Hepatocyte (in vitro differentiated cells): Measurements from ENCODE around the gene CACNA2D1. TPM values are rescaled to one million over a fixed set of nuclear protein-coding genes. Genes with fewer than 3 reads are reported as not detected.

Experiments
- DNase-seq: peaks from one replicate; pipeline ENCODE4 v3.0.0-alpha.2; 2016; ENCODE audit warnings: low spot score
- H2AFZ ChIP-seq: fragments of 200-600 bp; sonication (generic); 2 replicates; pipeline ENCODE4 v1.6.0; 2016; ENCODE audit warnings: antibody characterized with exemption, mild to moderate bottlenecking
- H3K27ac ChIP-seq: fragments of 200-600 bp; sonication (generic); 2 replicates; pipeline ENCODE4 v1.5.1; 2016; ENCODE audit warnings: mild to moderate bottlenecking
- H3K27me3 ChIP-seq: fragments of 200-600 bp; sonication (generic); 2 replicates; pipeline ENCODE4 v1.6.1; 2016
- H3K36me3 ChIP-seq: fragments of 200-600 bp; sonication (generic); replicated peaks from 2 replicates; pipeline ENCODE4 v1.5.1; 2016; ENCODE audit warnings: low read depth; ENCODE audit not compliant: insufficient read depth
- H3K4me1 ChIP-seq: fragments of 200-600 bp; sonication (generic); 2 replicates; pipeline ENCODE4 v1.5.1; 2016; ENCODE audit warnings: mild to moderate bottlenecking, moderate library complexity; ENCODE audit not compliant: insufficient read depth
- H3K4me2 ChIP-seq: fragments of 200-600 bp; sonication (generic); 2 replicates; pipeline ENCODE4 v1.6.0; 2016
- H3K4me3 ChIP-seq: fragments of 200-600 bp; sonication (generic); 2 replicates; pipeline ENCODE4 v1.5.1; 2016; ENCODE audit warnings: mild to moderate bottlenecking
- H3K79me2 ChIP-seq: fragments of 200-600 bp; sonication (generic); 2 replicates; pipeline ENCODE4 v1.6.0; 2017; ENCODE audit warnings: mild to moderate bottlenecking
- H3K9me2 ChIP-seq: fragments of 200-600 bp; sonication (generic); replicated peaks from 2 replicates; pipeline ENCODE4 v1.6.0; 2017; ENCODE audit warnings: mild to moderate bottlenecking; ENCODE audit not compliant: insufficient read depth
- H3K9me3 ChIP-seq: fragments of 200-600 bp; sonication (generic); 2 replicates; pipeline ENCODE4 v1.5.1; 2016; ENCODE audit warnings: low read depth, mild to moderate bottlenecking
- H4K20me1 ChIP-seq: fragments of 200-600 bp; sonication (generic); 2 replicates; pipeline ENCODE4 v1.6.0; 2016; ENCODE audit warnings: mild to moderate bottlenecking; ENCODE audit not compliant: insufficient read depth, poor library complexity, severe bottlenecking
- EZH2 ChIP-seq: fragments of 200-600 bp; sonication (generic); IDR thresholded peaks from 2 replicates; pipeline ENCODE4 v1.6.1; 2016; ENCODE audit warnings: antibody characterized with exemption, mild to moderate bottlenecking, borderline replicate concordance
- EZH2phosphoT487 ChIP-seq: fragments of 200-600 bp; sonication (generic); IDR thresholded peaks from one replicate; pipeline ENCODE4 v1.6.1; 2018; ENCODE audit warnings: antibody characterized with exemption, mild to moderate bottlenecking, low read depth, moderate library complexity; ENCODE audit not compliant: unreplicated experiment, severe bottlenecking
- WGBS: methylation state at CpG from one replicate; pipeline ENCODE4 v1.1.6; 2016; ENCODE audit warnings: low lambda C conversion rate; ENCODE audit errors: missing lambda C conversion rate; 5-methylcytosine and 5-hydroxymethylcytosine counted together
- polyA plus RNA-seq: library from polyadenylated mRNA; unstranded; fragments of >200 nt; fragmentation: Nextera tagmentation; extraction: Ambion mirVana; gene quantifications from 2 replicates; pipeline ENCODE4 v1.2.1, GENCODE V29; 2016
- total RNA-seq: library from RNA; depleted of rRNA; stranded (reverse); fragments of >200 nt; gene quantifications from 2 replicates; pipeline ENCODE4 v1.2.3, GENCODE V29; 2014
- TF ChIP-seq, protein P1 (sequence below): fragments of 200-600 bp; sonication (generic); IDR thresholded peaks from 2 replicates; pipeline ENCODE4 v1.5.1; 2016; ENCODE audit warnings: antibody characterized with exemption, mild to moderate bottlenecking; ENCODE audit not compliant: poor library complexity

Gene CACNA2D1
- total and polyA plus RNA-seq, 2 experiments from 2014 or later, result 3.1 to 18.9 TPM

DNA sequence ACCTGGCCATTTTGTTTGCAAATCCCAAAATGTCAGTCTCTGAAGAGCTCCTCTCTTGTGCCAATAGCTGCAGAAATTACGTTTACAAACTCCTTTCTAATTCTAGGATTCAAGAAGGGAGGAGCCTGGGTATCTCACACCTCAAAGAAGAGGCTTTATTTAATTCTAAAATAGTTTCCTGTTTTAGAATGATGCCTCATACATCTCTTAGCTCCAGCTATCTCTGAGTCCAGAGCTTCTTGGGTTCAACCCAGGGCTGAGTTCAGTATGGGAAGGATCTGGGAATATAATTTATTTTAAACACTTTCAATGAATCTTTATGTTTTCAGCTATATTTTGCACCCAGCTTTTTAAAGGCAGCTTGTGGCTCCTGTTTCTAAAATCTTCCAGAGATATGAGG, 150.1 kb downstream of the CACNA2D1 start:
- Histone ChIP-seq H2AFZ (no peak overlapping the region), H3K9me2 (no peaks in the 10 kb centered on the region), H3K9me3 (no peaks in the 10 kb centered on the region), H3K4me1 (no peaks in the 10 kb centered on the region), H3K4me3 (no peak overlapping the region), H4K20me1 (no peaks in the 10 kb centered on the region), H3K79me2 (no peaks in the 10 kb centered on the region), H3K27ac (no peak overlapping the region), H3K36me3 (no peaks in the 10 kb centered on the region), H3K4me2 (no peak overlapping the region), H3K27me3 (no peaks in the 10 kb centered on the region)
- DNase-seq, result no peak
- TF ChIP-seq EZH2 (no peak), EZH2phosphoT487 (no peak)
- TF ChIP-seq, protein P1, sequence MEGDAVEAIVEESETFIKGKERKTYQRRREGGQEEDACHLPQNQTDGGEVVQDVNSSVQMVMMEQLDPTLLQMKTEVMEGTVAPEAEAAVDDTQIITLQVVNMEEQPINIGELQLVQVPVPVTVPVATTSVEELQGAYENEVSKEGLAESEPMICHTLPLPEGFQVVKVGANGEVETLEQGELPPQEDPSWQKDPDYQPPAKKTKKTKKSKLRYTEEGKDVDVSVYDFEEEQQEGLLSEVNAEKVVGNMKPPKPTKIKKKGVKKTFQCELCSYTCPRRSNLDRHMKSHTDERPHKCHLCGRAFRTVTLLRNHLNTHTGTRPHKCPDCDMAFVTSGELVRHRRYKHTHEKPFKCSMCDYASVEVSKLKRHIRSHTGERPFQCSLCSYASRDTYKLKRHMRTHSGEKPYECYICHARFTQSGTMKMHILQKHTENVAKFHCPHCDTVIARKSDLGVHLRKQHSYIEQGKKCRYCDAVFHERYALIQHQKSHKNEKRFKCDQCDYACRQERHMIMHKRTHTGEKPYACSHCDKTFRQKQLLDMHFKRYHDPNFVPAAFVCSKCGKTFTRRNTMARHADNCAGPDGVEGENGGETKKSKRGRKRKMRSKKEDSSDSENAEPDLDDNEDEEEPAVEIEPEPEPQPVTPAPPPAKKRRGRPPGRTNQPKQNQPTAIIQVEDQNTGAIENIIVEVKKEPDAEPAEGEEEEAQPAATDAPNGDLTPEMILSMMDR, result no peak
- 58% methylated on average over 1 of the region's 1 CpG for WGBS

DNA sequence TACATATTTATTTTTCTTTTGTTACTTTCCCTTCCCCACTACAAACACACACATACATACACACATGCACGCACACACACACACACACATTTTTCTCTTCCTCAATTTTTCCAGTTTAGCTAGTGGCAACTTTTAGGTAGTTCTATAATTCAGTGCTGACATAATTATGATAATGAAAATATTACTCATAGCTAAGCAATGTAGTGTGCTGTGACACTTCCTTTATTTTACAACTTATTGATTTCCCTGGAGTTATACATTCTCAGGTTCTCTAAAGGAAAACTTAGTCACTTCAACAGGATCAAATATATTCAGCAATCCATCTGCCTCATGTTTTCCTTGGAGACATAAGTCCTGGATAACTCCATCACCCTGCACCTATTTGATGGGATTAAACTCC, 151.6 kb downstream of the CACNA2D1 start:
- Histone ChIP-seq H3K36me3 (no peaks in the 10 kb centered on the region), H3K9me2 (no peaks in the 10 kb centered on the region), H3K27ac (no peak overlapping the region), H3K4me3 (no peak overlapping the region), H2AFZ (no peak overlapping the region), H3K9me3 (no peaks in the 10 kb centered on the region), H3K27me3 (no peaks in the 10 kb centered on the region), H3K4me2 (no peak overlapping the region), H4K20me1 (no peaks in the 10 kb centered on the region), H3K4me1 (no peaks in the 10 kb centered on the region), H3K79me2 (no peaks in the 10 kb centered on the region)
- no peak for DNase-seq
- TF ChIP-seq EZH2phosphoT487, result no peak
- TF ChIP-seq, protein P1, result no peak
- WGBS, result 100% methylated on average over 1 of the region's 1 CpG

DNA sequence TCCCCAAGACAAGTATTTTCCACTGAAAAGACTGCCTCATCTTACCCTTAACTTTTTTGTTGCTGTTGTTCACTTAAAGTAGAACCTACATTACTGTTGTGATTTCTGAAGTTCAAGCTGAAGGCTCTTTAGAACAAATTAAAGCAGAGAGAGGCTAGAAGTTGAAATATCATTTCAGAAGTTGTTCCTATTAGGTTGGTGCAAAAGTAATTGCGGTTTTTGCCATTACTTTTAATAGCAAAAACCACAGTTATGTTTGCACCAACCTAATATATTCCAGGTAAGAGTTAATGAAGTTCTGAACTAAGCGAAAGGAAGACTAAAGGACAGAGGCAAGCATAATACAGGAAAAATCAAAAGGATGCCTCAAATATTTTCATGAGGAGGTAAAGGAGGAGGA, 153.7 kb downstream of the CACNA2D1 start:
- H3K4me2 ChIP-seq, result no peak overlapping the region
- no peaks in the 10 kb centered on the region for H3K79me2 ChIP-seq
- no peaks in the 10 kb centered on the region for H3K9me3 ChIP-seq
- H2AFZ ChIP-seq, result no peak overlapping the region
- TF ChIP-seq, protein P1, result no peak
- no peak for TF ChIP-seq EZH2phosphoT487
- TF ChIP-seq EZH2, result no peak
- H3K27ac ChIP-seq, result no peak overlapping the region
- H3K27me3 ChIP-seq, result no peaks in the 10 kb centered on the region
- no peaks in the 10 kb centered on the region for H3K9me2 ChIP-seq
- DNase-seq, result no peak
- no peaks in the 10 kb centered on the region for H3K4me1 ChIP-seq
- H3K4me3 ChIP-seq, result no peak overlapping the region
- no peaks in the 10 kb centered on the region for H4K20me1 ChIP-seq
- WGBS, result 78% methylated on average over 2 of the region's 2 CpGs
- no peaks in the 10 kb centered on the region for H3K36me3 ChIP-seq

DNA sequence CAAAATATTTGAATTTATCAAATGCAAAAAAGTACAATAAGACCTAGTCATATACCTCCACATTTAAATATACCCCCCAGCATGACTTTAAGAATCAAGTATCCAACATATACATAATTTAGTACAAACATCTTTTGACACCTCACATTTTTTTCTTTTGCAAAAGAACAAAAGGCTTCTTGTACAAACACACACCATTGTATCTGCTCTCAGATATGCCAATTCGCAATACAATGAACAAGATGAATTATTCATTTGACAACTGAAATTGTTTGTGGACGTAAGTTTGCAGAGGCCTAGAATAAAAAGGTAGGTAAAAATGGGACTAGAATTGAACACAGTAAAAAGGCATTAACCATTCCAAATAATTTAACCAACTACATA, 154.4 kb downstream of the CACNA2D1 start:
- no peaks in the 10 kb centered on the region for H3K79me2 ChIP-seq
- no peak overlapping the region for H3K4me2 ChIP-seq
- TF ChIP-seq, protein P1, result no peak
- no peak for TF ChIP-seq EZH2phosphoT487
- DNase-seq, result no peak
- H3K4me1 ChIP-seq, result no peaks in the 10 kb centered on the region
- no peaks in the 10 kb centered on the region for H3K9me3 ChIP-seq
- H3K27me3 ChIP-seq, result no peaks in the 10 kb centered on the region
- no peak overlapping the region for H3K27ac ChIP-seq
- no peaks in the 10 kb centered on the region for H3K9me2 ChIP-seq
- H2AFZ ChIP-seq, result no peak overlapping the region
- H4K20me1 ChIP-seq, result no peaks in the 10 kb centered on the region
- H3K4me3 ChIP-seq, result no peak overlapping the region
- 93% methylated on average over 2 of the region's 2 CpGs for WGBS
- no peaks in the 10 kb centered on the region for H3K36me3 ChIP-seq
